ENCODE results near the gene TFDP2.

GRCh38 chr3:142168514-142168913 lies 19.2 kb upstream of the TFDP2 start:
- no peak for TF ChIP-seq CTCF (IDR thresholded peaks at IDR 0.05)
- TF ChIP-seq POLR2A (IDR thresholded peaks at IDR 0.05) = no peak
